ENCODE measurements around the gene CLTRN.

The CLTRN gene

GRCh38 chrX:15694941-15695451, 30.4 kb upstream of the CLTRN start (continued):
- TF ChIP-seq, protein P1, sequence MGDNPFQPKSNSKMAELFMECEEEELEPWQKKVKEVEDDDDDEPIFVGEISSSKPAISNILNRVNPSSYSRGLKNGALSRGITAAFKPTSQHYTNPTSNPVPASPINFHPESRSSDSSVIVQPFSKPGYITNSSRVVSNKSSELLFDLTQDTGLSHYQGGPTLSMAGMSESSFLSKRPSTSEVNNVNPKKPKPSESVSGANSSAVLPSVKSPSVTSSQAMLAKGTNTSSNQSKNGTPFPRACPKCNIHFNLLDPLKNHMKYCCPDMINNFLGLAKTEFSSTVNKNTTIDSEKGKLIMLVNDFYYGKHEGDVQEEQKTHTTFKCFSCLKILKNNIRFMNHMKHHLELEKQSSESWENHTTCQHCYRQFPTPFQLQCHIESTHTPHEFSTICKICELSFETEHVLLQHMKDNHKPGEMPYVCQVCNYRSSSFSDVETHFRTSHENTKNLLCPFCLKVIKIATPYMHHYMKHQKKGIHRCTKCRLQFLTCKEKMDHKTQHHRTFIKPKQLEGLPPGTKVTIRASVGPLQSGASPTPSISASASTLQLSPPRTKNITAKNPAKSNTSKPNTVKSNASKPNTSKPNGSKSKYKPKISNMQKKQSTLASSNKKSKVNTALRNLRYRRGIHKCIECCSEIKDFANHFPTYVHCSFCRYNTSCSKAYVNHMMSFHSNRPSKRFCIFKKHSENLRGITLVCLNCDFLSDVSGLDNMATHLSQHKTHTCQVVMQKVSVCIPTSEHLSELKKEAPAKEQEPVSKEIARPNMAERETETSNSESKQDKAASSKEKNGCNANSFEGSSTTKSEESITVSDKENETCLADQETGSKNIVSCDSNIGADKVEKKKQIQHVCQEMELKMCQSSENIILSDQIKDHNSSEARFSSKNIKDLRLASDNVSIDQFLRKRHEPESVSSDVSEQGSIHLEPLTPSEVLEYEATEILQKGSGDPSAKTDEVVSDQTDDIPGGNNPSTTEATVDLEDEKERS (tag by site-specific recombination; IDR thresholded peaks at IDR 0.05), result no peak
- no peak for TF ChIP-seq ZNF23 (tag by site-specific recombination; IDR thresholded peaks at IDR 0.05; ENCODE audit: borderline replicate concordance)
- TF ChIP-seq ZNF768 (tag by site-specific recombination; IDR thresholded peaks at IDR 0.05), result no peak
- no peak for TF ChIP-seq ZNF664 (tag by site-specific recombination; IDR thresholded peaks at IDR 0.05)
- no peak for TF ChIP-seq ZNF341 (tag by site-specific recombination; IDR thresholded peaks at IDR 0.05; ENCODE audit: low read depth)
- TF ChIP-seq ZNF792 (tag by site-specific recombination; IDR thresholded peaks at IDR 0.05), result no peak
- no peak for TF ChIP-seq ZNF658 (tag by site-specific recombination; IDR thresholded peaks at IDR 0.05)
- no peak for TF ChIP-seq ZNF132 (tag by site-specific recombination; IDR thresholded peaks at IDR 0.05; ENCODE audit: borderline replicate concordance)

DNA sequence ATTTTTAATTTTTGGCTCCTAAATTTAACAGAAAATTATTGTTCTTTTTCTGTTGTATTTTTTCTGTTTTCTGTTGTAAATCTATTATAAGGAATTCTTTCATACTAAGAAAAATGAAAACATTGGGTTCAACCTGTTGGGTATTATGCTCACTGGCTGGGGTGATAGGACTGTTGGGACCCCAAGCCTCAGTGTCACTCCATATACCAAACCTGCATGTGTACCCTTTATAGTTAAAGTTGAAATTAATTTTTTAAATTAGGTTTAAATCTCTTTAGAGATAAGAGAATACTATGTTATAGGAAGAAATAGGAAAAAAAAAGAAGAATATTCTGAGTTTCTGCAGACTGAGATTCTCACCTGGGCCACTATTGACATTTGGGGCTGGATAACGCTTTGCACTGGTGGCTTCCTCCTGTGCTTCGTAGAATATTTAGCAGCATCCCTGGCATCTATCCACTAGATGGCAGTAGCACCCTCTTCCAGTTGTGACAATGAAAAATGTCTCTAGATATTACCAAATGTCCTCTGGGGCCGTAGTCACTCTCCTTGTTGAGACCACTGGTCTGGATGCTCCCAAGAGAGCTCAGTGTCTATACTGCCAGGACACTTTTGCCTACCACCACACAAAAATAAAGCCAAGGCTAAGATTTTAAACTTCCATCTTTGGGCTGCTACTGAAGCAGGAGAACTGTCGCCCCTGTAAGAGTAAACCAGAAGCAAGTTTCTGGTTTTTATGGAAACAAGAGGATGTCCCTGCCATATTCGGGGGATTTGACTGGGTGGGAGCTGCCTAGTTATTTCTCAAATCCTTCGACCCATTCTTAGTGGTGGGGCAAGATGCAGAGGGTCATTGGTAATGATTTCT, 22.4 kb upstream of the CLTRN start:
- ChIA-PET POLR2A (no interaction called here), CTCF (interaction anchor here (0.5 to 3.1 kb wide), 25 partner anchors 10 to 1195 kb away, joined by 3 to 24 read pairs (median 3); partner anchors contain the start of genes CA5B and ZRSR2)
- Histone ChIP-seq H3K4me3 (ENCODE audit: low read depth, low read length) (no peak overlapping the region), H3K27ac (ENCODE audit: extremely low read depth, low read depth, low read length) (no peak overlapping the region), H3K9me3 (ENCODE audit: control insufficient read depth, insufficient read depth, low read depth, low read length) (no peaks in the 10 kb centered on the region), H3K36me3 (ENCODE audit: control insufficient read depth in 2 of 2, insufficient read depth in 1 of 2, low read length in 2 of 2) (peaks cover 25 to 39% of the 10 kb centered on the region in 2 experiments), H3K4me1 (ENCODE audit: control insufficient read depth, insufficient read depth, low read length) (no peaks in the 10 kb centered on the region)
- peak; percentile 75 for TF ChIP-seq ZNF654 (tag by site-specific recombination; IDR thresholded peaks at IDR 0.05; ENCODE audit: low read depth)
- TF ChIP-seq ZNF394 (tag by site-specific recombination; IDR thresholded peaks at IDR 0.05; ENCODE audit: borderline replicate concordance), result no peak
- TF ChIP-seq, protein P2, sequence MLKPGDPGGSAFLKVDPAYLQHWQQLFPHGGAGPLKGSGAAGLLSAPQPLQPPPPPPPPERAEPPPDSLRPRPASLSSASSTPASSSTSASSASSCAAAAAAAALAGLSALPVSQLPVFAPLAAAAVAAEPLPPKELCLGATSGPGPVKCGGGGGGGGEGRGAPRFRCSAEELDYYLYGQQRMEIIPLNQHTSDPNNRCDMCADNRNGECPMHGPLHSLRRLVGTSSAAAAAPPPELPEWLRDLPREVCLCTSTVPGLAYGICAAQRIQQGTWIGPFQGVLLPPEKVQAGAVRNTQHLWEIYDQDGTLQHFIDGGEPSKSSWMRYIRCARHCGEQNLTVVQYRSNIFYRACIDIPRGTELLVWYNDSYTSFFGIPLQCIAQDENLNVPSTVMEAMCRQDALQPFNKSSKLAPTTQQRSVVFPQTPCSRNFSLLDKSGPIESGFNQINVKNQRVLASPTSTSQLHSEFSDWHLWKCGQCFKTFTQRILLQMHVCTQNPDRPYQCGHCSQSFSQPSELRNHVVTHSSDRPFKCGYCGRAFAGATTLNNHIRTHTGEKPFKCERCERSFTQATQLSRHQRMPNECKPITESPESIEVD (tag by site-specific recombination; IDR thresholded peaks at IDR 0.05), result no peak
- no peak for TF ChIP-seq ZFP41 (tag by site-specific recombination; IDR thresholded peaks at IDR 0.05; ENCODE audit: borderline replicate concordance)
- no peak for TF ChIP-seq ZNF239 (tag by site-specific recombination; IDR thresholded peaks at IDR 0.05)
- TF ChIP-seq, protein P3, sequence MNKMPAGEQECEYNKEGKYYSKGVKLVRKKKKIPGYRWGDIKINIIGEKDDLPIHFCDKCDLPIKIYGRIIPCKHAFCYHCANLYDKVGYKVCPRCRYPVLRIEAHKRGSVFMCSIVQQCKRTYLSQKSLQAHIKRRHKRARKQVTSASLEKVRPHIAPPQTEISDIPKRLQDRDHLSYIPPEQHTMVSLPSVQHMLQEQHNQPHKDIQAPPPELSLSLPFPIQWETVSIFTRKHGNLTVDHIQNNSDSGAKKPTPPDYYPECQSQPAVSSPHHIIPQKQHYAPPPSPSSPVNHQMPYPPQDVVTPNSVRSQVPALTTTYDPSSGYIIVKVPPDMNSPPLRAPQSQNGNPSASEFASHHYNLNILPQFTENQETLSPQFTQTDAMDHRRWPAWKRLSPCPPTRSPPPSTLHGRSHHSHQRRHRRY (tag by site-specific recombination; IDR thresholded peaks at IDR 0.05), result no peak
- no peak for TF ChIP-seq ZNF10 (tag by site-specific recombination; IDR thresholded peaks at IDR 0.05)
- no peak for TF ChIP-seq ZNF416 (tag by site-specific recombination; IDR thresholded peaks at IDR 0.05)
- TF ChIP-seq HIC1 (tag by site-specific recombination; IDR thresholded peaks at IDR 0.05), result no peak
- no peak for TF ChIP-seq KLF17 (tag by site-specific recombination; IDR thresholded peaks at IDR 0.05)
- TF ChIP-seq ZNF341 (tag by site-specific recombination; IDR thresholded peaks at IDR 0.05; ENCODE audit: low read depth), result no peak
- no peak for TF ChIP-seq SP2 (tag by site-specific recombination; IDR thresholded peaks at IDR 0.05)
- TF ChIP-seq ZNF529 (tag by site-specific recombination; IDR thresholded peaks at IDR 0.05; ENCODE audit: insufficient replicate concordance), result no peak
- TF ChIP-seq ZSCAN16 (tag by site-specific recombination; IDR thresholded peaks at IDR 0.05), result no peak
- TF ChIP-seq ZNF157 (tag by site-specific recombination; IDR thresholded peaks at IDR 0.05), result no peak
- no peak for TF ChIP-seq ZEB2 (tag by site-specific recombination; IDR thresholded peaks at IDR 0.05)
- 0 out of 2 replicates have a peak, but pooled peaks have one; percentile 41 for TF ChIP-seq ZNF660 (tag by site-specific recombination; IDR thresholded peaks at IDR 0.05)
